Vagina (tissue), 2 donors: Measurements from ENCODE around the gene PSMD11. TPM values are rescaled to one million over a fixed set of nuclear protein-coding genes. Genes with fewer than 3 reads are reported as not detected.

Source experiments
- DNase-seq, 2 donors: peaks; one replicate each; pipeline ENCODE4 v3.0.0-alpha.2; 2017; ENCODE audit errors: extremely low spot score in 2 of 2
- H3K27ac ChIP-seq: fragments of 200-600 bp; sonication (generic); one replicate; pipeline ENCODE4 v1.5.1; 2019
- H3K27me3 ChIP-seq: fragments of 200-600 bp; sonication (generic); one replicate; pipeline ENCODE4 v1.5.1; 2019
- H3K36me3 ChIP-seq, 2 donors: fragments of 200-600 bp; sonication (generic); one replicate each; pipeline ENCODE4 v1.5.1; 2017 to 2019
- H3K4me1 ChIP-seq: fragments of 200-600 bp; sonication (generic); one replicate; pipeline ENCODE4 v1.5.1; 2019
- H3K4me3 ChIP-seq, 2 donors: fragments of 200-600 bp; sonication (generic); 1 replicate in 1 of 2; 2 replicates in 1 of 2; pipeline ENCODE4 v1.5.1; 2016 to 2019
- H3K9me3 ChIP-seq: fragments of 200-600 bp; sonication (generic); one replicate; pipeline ENCODE4 v1.5.1; 2019
- CTCF ChIP-seq, 3 experiments: fragments of 450-650 bp in 2 of 3; fragments of 200-600 bp in 1 of 3; sonication (generic) in 1 of 3; IDR thresholded peaks; one replicate each; pipeline ENCODE4 v1.5.1; 2017 to 2019; ENCODE audit warnings: antibody characterized with exemption in 3 of 3, mild to moderate bottlenecking in 2 of 3, moderate library complexity in 2 of 3
- POLR2A ChIP-seq, 2 donors: fragments of 450-650 bp; IDR thresholded peaks; one replicate each; pipeline ENCODE4 v1.6.1; 2017; ENCODE audit warnings: antibody characterized with exemption in 2 of 2, mild to moderate bottlenecking in 2 of 2, moderate library complexity in 2 of 2
- POLR2AphosphoS5 ChIP-seq, 2 donors: sonication (generic); formaldehyde crosslinking; IDR thresholded peaks; one replicate each; pipeline ENCODE4 v1.9.0; 2017; ENCODE audit warnings: antibody characterized with exemption in 2 of 2, mild to moderate bottlenecking in 2 of 2, low read depth in 1 of 2; ENCODE audit not compliant: insufficient read depth in 1 of 2
- intact Hi-C: fragments of 100-400 bp; cut with DNase I; formaldehyde crosslinking; loops from one replicate; pipeline ENCODE4 v1.15.1; 2023
- total RNA-seq: library from RNA; depleted of rRNA; stranded (reverse); fragments of >200 nt; gene quantifications from one replicate; pipeline ENCODE4 v1.2.3, GENCODE V29; 2016

PSMD11 gene
- total RNA-seq, 1 donor from 2014 or later = 46.9 TPM

DNA sequence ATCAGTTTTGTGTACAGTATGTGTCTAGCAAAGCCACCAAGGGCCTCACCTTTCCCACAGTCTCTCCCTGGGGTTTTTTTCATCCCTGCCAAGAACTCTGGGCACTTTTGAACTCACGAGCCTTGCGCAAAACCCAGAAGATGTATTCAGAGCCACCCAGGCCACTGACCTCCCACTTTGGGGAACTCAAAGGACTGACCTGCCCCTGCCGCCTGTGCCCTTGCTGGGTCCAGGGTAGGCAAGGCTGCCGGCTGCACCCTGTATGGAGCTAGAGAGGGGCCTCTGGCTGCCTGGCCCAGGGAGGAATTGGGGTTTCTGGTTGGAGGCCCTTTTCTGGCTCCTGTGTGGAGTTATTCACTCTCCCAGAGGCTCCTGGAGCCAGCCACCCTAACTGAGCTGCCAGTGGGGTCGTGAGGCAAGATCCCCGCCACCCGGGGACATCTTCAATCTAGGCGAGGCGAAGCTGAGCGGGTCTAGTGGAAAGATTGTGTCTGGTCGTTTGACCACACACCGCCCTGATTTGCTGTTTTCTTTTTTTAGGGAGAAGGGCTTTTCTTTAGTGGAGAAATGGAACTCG, 44.4 kb downstream of the PSMD11 start:
- Histone ChIP-seq H3K4me3 (no peak overlapping the region), H3K9me3 (no peaks in the 10 kb centered on the region), H3K27ac (no peak overlapping the region), H3K27me3 (no peaks in the 10 kb centered on the region), H3K36me3 (no peaks in the 10 kb centered on the region), H3K4me1 (peaks cover 22% of the 10 kb centered on the region)
- TF ChIP-seq CTCF (IDR thresholded peaks at IDR 0.05) (no peak), POLR2AphosphoS5 (IDR thresholded peaks at IDR 0.05; ENCODE audit: insufficient read depth in 1 of 2, low read depth in 1 of 2) (no peak), POLR2A (IDR thresholded peaks at IDR 0.05) (no peak)
- intact Hi-C loops = no loop called here
- no peak for DNase-seq

DNA sequence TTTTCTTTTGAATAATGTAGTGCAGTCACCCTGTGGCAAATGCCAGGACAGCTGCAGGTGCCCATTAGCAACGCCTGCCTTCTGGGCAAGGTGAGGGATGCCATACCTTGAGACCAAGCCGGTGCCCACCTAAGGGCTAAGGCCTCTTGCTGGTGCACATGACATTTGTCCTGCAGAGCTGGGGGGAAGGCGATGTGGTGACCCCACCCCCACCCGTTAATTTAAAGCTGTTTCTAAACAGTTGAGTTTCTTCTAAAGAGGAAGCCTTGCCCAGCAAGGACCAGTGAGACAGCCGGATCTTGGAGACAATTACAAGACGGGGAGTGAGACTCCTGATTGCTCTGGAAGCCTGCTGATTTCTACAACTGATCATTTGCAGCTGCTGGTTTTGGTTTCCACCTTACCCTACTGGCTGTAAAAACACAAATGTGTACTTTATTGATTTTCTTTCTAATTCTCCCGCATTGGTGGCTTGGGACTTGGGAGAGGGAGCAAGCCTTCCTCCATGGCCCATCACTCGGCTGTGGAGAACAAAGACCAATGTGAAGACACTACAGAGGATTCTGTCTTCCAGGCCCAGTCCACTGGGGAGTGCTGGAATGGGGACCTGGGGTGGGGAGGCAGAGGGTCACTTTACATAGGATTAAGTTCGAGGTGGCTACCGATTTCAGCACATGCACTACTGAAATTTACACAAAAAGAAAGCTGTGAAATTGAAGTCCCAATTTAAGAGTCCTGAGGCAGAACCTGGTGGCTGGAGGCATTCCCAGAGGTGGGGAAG, 45.2 kb downstream of the PSMD11 start:
- Histone ChIP-seq H3K4me3 (no peak overlapping the region), H3K4me1 (peaks cover 14% of the 10 kb centered on the region), H3K27me3 (no peaks in the 10 kb centered on the region), H3K36me3 (no peaks in the 10 kb centered on the region), H3K9me3 (no peaks in the 10 kb centered on the region), H3K27ac (no peak overlapping the region)
- no peak for TF ChIP-seq CTCF (IDR thresholded peaks at IDR 0.05)
- no peak for TF ChIP-seq POLR2A (IDR thresholded peaks at IDR 0.05)
- TF ChIP-seq POLR2AphosphoS5 (IDR thresholded peaks at IDR 0.05; ENCODE audit: insufficient read depth in 1 of 2, low read depth in 1 of 2) = no peak
- intact Hi-C loops = no loop called here
- DNase-seq = no peak

DNA sequence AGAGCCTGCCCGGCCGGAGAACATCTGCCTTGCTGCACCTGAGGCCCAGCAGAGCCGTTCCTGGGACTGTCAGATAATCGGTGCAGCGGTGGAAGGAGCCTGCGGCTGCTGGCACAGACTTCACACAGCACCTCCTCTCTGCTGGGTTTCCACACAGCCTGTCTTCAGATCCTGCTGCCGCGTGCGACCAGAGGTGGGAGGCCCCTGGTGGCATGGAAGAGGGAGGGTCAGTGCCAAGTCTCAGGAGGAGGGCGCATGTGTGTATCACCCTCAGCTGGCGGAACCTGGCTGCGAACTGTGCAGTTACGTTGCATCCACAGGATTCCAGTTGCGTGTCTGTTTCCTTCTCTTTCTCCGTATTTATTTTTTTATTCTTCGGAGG, 45.8 kb downstream of the PSMD11 start:
- Histone ChIP-seq H3K27me3 (no peaks in the 10 kb centered on the region), H3K36me3 (no peaks in the 10 kb centered on the region), H3K4me3 (no peak overlapping the region), H3K4me1 (peaks cover 15% of the 10 kb centered on the region), H3K27ac (no peak overlapping the region), H3K9me3 (no peaks in the 10 kb centered on the region)
- intact Hi-C loops = no loop called here
- TF ChIP-seq POLR2A (IDR thresholded peaks at IDR 0.05) = no peak
- TF ChIP-seq POLR2AphosphoS5 (IDR thresholded peaks at IDR 0.05; ENCODE audit: insufficient read depth in 1 of 2, low read depth in 1 of 2) = no peak
- no peak for TF ChIP-seq CTCF (IDR thresholded peaks at IDR 0.05)
- no peak for DNase-seq

GRCh38 chr17:32491371-32492263, 47.3 kb downstream of the PSMD11 start:
- Histone ChIP-seq H3K27ac (no peak overlapping the region), H3K36me3 (no peaks in the 10 kb centered on the region), H3K9me3 (no peaks in the 10 kb centered on the region), H3K4me3 (no peak overlapping the region), H3K4me1 (peaks cover 19% of the 10 kb centered on the region), H3K27me3 (no peaks in the 10 kb centered on the region)
- intact Hi-C loops = no loop called here
- DNase-seq = no peak
- TF ChIP-seq POLR2A (IDR thresholded peaks at IDR 0.05) = no peak
- TF ChIP-seq CTCF (IDR thresholded peaks at IDR 0.05) = no peak
- no peak for TF ChIP-seq POLR2AphosphoS5 (IDR thresholded peaks at IDR 0.05; ENCODE audit: insufficient read depth in 1 of 2, low read depth in 1 of 2)
